GM12892 (cell line): ENCODE measurements around the gene AGXT.

Experiments
- DNase-seq: peaks from one replicate; pipeline ENCODE4 v3.0.0; 2011; ENCODE audit not compliant: insufficient read length
- FAIRE-seq: peaks from 2 replicates; lab custom pipeline; 2011; peaks lifted over from hg19 to GRCh38; lab: Jason Lieb, UNC
- POLR2A ChIP-seq: IDR thresholded peaks from 2 replicates; pipeline ENCODE4 v1.6.1; 2011; ENCODE audit warnings: low read depth, low read length, control low read depth
- POLR2AphosphoS5 ChIP-seq: IDR thresholded peaks from 2 replicates; pipeline ENCODE4 v1.6.1; 2011; ENCODE audit warnings: low read depth, low read length, control low read depth
- TAF1 ChIP-seq: IDR thresholded peaks from 2 replicates; pipeline ENCODE4 v1.6.1; 2011; ENCODE audit warnings: low read depth, mild to moderate bottlenecking, control low read depth, low read length, borderline replicate concordance

AGXT gene

GRCh38 chr2:240892356-240892755, 23.7 kb downstream of the AGXT start:
- TF ChIP-seq POLR2AphosphoS5 (no peak), POLR2A (no peak), TAF1 (no peak)
- FAIRE-seq = no peak

GRCh38 chr2:240892925-240893324, 24.3 kb downstream of the AGXT start:
- no peak for FAIRE-seq
- no peak for DNase-seq
- TF ChIP-seq POLR2A (no peak), POLR2AphosphoS5 (no peak), TAF1 (no peak)

More at GRCh38 chr2:240892356-240892755, 23.7 kb downstream of the AGXT start:
- DNase-seq = no peak

GRCh38 chr2:240893363-240893844, 24.8 kb downstream of the AGXT start:
- no peak for DNase-seq
- no peak for FAIRE-seq

DNA sequence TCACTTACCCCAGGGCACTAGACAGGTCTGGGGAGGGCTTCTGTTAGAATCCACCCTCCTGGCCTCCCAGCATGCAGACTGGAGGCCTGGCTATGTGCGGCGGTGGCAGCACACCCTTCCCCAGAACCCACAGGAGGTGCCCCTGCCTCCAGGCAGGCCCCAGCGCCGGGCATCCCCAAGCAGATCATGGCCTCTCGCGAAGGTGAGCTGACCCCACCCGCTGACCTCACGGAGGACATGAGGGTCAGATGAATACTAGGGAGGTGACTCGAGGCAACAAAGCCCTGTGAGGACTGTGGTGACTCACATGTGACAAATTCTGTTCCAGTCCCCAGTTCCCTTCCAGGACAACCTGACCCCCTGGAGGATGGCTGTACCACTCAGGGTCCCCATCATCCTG, 25.4 kb downstream of the AGXT start:
- TF ChIP-seq POLR2A (no peak), TAF1 (no peak), POLR2AphosphoS5 (no peak)
- DNase-seq (no peak), FAIRE-seq (no peak)

More at GRCh38 chr2:240893363-240893844, 24.8 kb downstream of the AGXT start:
- TF ChIP-seq POLR2AphosphoS5 (no peak), TAF1 (no peak), POLR2A (no peak)

GRCh38 chr2:240894836-240895558, 26.4 kb downstream of the AGXT start:
- TF ChIP-seq POLR2A (no peak), TAF1 (no peak), POLR2AphosphoS5 (no peak)
- no peak for DNase-seq
- no peak for FAIRE-seq

DNA sequence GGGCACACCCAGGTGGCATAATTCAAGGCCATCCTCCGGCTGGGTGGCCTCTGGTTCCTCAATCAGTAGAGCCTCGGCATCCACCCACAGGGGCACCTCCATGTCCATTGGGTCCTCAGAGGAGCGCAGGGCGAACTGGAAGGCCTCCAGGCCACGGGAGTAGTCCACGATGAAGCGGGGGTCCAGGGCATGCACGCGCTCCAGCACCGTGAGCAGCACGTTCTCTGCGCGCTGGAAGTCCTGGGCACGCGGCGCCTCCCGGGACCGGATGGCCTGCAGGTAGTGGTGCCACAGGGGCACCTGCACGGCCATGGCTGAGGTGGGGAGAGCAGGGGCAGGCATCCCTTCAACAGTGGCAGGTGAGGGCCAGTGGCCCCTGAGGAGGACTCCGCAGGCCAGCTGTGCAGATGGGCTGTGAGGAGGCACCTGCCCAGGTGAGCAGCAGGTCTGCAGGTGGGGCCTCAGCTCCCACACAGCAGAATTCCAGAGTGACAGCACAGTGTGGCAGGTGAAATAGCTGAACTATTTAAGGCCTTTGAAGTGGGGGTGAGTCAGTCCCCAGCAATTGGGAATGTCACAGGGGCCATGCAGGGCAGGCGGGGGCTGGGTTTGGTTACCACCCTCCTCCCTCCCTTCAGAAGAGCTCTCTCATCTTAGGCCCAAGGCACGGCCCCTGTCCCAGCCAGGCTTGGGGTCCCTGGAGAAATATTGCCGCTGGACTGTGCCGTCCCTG, 27.2 kb downstream of the AGXT start, which contains the start of gene MAB21L4:
MAB21L4 (minus strand) TSS at position 501 of the 733 bp plus-strand sequence; CDS start at position 342, 159 bp downstream.
- no peak for FAIRE-seq
- no peak for DNase-seq
- TF ChIP-seq POLR2AphosphoS5 (no peak), TAF1 (no peak), POLR2A (no peak)

GRCh38 chr2:240896394-240896793, 27.8 kb downstream of the AGXT start:
- TF ChIP-seq TAF1 (no peak), POLR2A (no peak), POLR2AphosphoS5 (no peak)
- FAIRE-seq (no peak), DNase-seq (no peak)

DNA sequence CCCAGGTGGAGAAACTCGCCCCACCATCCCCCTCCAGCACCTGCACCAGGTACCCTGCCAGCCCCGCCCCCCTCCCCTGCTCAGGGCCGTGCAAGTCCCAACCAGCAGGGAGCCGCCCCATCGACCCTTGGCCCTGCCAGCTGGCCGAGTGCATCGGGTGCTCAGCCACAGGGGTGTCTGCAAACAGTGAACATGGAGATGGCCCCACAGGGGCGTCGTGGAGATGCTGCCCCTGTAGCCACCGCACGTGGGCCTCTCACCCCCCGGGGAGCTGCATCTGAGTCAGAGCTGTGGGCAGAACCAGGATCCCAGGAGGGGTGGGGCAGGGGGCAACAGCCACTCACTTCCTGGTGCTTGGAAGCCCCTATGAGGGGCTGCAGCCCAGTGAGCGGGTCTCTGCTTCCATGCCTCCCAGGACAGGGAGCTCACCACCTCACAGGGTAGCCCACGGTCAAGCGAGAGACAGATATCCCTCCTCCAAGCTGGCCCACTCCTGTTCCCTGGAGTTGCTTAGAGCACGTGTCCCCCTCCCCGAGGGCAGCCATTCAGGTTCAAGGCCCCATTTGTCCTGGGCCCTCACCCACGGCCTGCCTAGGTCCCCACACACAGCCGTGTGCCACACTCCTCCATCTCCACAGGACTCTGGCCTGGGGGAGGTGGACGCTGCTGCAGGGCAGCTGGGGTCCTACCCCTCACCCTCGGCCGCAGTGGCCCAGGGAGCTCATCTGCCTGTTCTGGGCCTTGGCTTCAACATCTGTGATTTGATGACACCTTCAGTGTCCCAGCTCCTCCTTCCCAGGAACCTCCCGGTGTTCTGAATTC, 28.5 kb downstream of the AGXT start:
- no peak for TF ChIP-seq POLR2AphosphoS5
- DNase-seq (no peak), FAIRE-seq (no peak)

DNA sequence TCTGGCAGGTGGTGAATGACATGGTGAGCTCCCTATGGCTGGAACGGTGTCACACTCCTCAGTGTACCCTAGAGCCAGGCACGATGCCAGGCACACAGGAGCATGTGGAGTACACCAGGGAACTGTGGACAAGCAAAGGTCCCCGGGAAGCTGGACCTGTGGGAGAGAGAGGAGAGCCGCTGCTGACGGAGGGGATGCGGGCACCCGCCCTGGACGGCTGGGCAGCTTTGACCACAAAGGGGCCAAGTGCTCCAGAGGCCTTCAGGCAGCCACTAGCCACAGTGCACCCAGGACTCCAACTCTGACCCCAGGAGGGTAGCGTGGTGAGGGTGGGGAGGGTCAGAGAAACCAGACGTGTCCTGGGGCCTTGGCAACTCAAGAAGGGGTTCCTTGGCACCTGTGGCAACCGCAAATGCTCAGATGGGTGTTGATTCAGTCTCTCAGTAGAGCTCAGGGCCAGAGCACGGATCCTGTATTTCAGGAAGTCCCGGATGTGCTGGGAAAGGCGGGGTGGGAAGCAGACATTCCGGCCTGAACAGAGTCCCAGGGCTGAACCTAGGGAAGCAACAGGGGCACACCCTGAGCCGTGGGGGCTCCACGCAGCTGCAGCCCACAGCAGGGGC, 29.6 kb downstream of the AGXT start:
- no peak for TF ChIP-seq TAF1
- TF ChIP-seq POLR2AphosphoS5 = no peak
- no peak for TF ChIP-seq POLR2A
- DNase-seq (no peak), FAIRE-seq (no peak)

DNA sequence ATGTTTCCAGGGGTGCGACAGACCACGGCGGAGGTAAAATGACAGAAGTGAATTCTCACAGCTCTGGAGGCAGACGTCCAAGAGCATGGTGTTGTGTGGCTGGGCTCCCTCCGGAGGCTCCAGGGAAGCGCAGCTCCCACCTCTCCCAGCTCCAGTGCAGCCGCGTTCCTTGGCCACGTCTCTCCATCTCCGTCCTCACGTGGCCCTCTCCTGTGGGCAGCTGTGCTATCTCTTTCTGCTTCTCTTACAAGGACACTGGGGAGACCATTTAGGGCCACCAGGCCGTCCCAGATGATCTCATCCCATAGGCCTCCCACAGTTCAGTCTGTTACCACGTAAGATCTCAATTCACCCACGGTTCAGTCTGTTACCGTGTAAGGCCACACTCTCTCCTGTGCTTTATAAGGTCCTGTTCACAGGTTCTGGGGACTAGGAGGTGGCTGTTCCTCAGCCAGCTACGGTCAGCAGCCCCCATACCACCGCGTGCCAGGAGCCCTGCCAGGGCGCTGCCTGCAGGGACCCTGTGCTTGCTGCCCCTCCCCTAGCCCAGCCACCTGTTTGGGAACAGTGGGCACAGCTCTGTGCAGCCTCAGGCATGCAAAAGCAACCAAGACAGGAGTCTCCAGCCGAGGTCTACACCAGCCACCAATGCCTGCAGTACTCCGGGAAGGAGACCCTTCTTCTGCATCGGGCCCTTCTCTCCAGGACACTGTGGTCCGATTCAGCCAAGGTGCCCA, 30.3 kb downstream of the AGXT start:
- no peak for FAIRE-seq
- no peak for DNase-seq
- TF ChIP-seq POLR2AphosphoS5 (no peak), POLR2A (no peak)

DNA sequence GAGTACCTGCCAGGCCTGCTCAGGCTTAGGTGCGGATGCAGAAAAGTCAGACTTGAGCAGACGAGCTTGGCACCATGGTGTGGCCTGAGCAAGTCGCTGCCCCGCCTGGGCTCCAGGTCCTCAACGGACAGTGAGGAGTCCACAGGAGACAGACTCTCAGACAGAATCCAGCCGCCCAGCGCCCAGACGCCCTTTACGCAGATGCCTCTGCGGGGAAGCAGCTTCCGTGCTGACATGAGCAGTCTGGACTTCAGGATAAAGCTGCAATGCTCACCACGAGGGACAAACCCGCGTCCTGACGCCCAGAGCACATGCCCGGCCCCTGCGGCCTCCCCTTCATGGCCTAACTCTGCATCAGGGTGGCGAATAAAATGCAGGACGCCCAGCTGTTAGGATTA, 30.8 kb downstream of the AGXT start:
- TF ChIP-seq POLR2AphosphoS5 = no peak
- TF ChIP-seq TAF1 = no peak
- TF ChIP-seq POLR2A = no peak
- DNase-seq = no peak
- FAIRE-seq = no peak
